Measurements from ENCODE around the gene TJP2. TPM values are rescaled to one million over a fixed set of nuclear protein-coding genes. Genes with fewer than 3 reads are reported as not detected.

Gene TJP2
- total RNA-seq, 1 donor from 2014 or later = 254 TPM

DNA sequence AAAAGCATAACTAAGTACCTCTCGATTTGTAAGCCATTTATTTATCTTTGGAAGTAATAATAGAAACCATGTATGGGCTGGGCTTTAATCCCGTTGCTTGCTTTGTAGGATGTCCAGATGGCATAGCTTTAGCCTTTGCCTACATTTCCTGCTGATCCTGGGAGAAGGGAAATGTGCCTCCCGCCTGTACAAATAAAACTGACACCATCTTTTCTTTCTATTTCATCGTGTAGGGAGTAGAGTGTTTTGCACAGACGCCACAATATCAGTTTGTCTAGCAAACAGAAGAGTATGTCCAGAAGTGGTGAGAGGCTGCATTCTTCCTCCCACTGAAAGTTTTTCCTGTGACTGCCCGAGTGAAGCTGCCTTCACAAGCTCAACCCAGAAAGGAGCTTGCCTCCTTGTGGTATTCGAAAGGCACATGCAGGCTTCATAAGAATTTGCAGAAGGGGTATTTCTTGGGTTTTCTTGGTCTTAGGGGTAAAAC, 24.7 kb upstream of the TJP2 start:
- TF ChIP-seq, protein P1, sequence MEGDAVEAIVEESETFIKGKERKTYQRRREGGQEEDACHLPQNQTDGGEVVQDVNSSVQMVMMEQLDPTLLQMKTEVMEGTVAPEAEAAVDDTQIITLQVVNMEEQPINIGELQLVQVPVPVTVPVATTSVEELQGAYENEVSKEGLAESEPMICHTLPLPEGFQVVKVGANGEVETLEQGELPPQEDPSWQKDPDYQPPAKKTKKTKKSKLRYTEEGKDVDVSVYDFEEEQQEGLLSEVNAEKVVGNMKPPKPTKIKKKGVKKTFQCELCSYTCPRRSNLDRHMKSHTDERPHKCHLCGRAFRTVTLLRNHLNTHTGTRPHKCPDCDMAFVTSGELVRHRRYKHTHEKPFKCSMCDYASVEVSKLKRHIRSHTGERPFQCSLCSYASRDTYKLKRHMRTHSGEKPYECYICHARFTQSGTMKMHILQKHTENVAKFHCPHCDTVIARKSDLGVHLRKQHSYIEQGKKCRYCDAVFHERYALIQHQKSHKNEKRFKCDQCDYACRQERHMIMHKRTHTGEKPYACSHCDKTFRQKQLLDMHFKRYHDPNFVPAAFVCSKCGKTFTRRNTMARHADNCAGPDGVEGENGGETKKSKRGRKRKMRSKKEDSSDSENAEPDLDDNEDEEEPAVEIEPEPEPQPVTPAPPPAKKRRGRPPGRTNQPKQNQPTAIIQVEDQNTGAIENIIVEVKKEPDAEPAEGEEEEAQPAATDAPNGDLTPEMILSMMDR (IDR thresholded peaks at IDR 0.05; ENCODE audit: unreplicated experiment) = no peak
- Mint-ChIP-seq H3K9me3 (ENCODE audit: low read depth) (no peaks in the 10 kb centered on the region), H3K4me1 (ENCODE audit: low read depth) (peaks cover 19% of the 10 kb centered on the region), H3K36me3 (ENCODE audit: insufficient read depth) (peaks cover 25% of the 10 kb centered on the region), H3K27me3 (no peaks in the 10 kb centered on the region), H3K27ac (peak overlapping the region; percentile 68), H3K4me3 (ENCODE audit: low read depth) (no peak overlapping the region)
- DNase-seq (ENCODE audit: low spot score, unreplicated experiment) = no peak

DNA sequence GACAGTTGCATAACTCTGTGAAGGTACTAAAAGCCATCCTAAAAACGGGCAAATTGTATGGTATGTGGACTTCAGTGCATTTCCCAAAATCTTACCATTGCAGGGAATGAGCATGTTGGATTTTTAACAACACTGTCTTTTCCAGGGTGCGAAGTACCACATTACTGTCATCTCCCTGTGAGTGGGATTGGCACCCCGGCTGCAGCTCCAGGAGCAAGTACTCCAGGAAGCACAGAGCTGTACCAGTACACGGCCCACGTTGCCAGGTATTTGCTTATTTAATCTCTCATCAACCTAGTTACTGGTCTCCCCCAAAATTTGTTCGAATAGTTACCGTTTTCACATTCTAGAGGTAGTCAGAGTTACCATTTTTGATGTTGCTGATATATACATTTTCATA, 22.6 kb upstream of the TJP2 start:
- Mint-ChIP-seq H3K27me3 (no peaks in the 10 kb centered on the region), H3K27ac (no peak overlapping the region), H3K9me3 (ENCODE audit: low read depth) (no peaks in the 10 kb centered on the region), H3K4me1 (ENCODE audit: low read depth) (peaks cover 25% of the 10 kb centered on the region), H3K4me3 (ENCODE audit: low read depth) (no peak overlapping the region), H3K36me3 (ENCODE audit: insufficient read depth) (peaks cover 28% of the 10 kb centered on the region)
- TF ChIP-seq, protein P1 (IDR thresholded peaks at IDR 0.05; ENCODE audit: unreplicated experiment) = no peak
- DNase-seq (ENCODE audit: low spot score, unreplicated experiment) = no peak

GRCh38 chr9:69153707-69154521, 20.2 kb upstream of the TJP2 start:
- peak overlapping the region; percentile 95 for H3K27ac Mint-ChIP-seq
- H3K27me3 Mint-ChIP-seq = no peaks in the 10 kb centered on the region
- DNase-seq (ENCODE audit: low spot score, unreplicated experiment) = no peak
- TF ChIP-seq, protein P1 (IDR thresholded peaks at IDR 0.05; ENCODE audit: unreplicated experiment) = no peak
- H3K4me1 Mint-ChIP-seq (ENCODE audit: low read depth) = peaks cover 21% of the 10 kb centered on the region
- H3K36me3 Mint-ChIP-seq (ENCODE audit: insufficient read depth) = peaks cover 39% of the 10 kb centered on the region
- no peaks in the 10 kb centered on the region for H3K9me3 Mint-ChIP-seq (ENCODE audit: low read depth)
- no peak overlapping the region for H3K4me3 Mint-ChIP-seq (ENCODE audit: low read depth)

DNA sequence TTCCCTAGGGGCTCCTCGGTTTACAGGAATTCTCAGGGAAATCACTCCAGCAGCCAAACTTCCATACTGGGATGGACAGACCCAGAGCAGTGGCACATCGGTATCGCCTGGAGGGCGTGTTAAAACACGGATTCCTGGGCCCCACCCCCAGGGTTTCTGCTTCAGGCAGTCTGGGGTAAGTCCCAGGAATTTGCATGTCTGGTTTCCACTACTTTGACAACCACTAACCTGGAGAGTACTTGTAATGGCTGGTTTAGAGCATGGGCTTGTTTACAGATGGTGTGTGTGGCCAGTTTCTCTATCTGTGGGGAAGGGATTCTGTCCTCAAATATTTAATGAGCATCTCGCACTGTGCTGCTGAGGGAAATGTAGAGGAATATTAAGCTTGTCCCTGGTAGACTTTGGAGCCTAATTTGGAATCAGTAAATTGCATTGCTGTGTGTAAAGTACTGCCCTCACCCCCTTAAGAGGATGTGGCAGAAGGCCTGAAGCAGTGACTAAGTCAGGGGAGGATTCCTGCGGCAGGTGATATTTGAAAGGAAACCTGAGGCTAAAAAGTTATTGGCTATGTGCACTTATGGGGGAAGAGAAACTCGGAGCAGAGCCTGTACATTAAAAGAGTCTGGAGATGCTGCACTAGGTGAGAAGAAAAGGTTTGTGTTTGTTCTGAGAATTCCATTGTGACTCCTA, 18.6 kb upstream of the TJP2 start:
- peaks cover 15% of the 10 kb centered on the region for H3K4me1 Mint-ChIP-seq (ENCODE audit: low read depth)
- no peak for DNase-seq (ENCODE audit: low spot score, unreplicated experiment)
- TF ChIP-seq, protein P1 (IDR thresholded peaks at IDR 0.05; ENCODE audit: unreplicated experiment) = no peak
- H3K27ac Mint-ChIP-seq = peak overlapping the region; percentile 21
- no peak overlapping the region for H3K4me3 Mint-ChIP-seq (ENCODE audit: low read depth)
- H3K27me3 Mint-ChIP-seq = no peaks in the 10 kb centered on the region
- H3K36me3 Mint-ChIP-seq (ENCODE audit: insufficient read depth) = peaks cover 45% of the 10 kb centered on the region
- no peaks in the 10 kb centered on the region for H3K9me3 Mint-ChIP-seq (ENCODE audit: low read depth)

DNA sequence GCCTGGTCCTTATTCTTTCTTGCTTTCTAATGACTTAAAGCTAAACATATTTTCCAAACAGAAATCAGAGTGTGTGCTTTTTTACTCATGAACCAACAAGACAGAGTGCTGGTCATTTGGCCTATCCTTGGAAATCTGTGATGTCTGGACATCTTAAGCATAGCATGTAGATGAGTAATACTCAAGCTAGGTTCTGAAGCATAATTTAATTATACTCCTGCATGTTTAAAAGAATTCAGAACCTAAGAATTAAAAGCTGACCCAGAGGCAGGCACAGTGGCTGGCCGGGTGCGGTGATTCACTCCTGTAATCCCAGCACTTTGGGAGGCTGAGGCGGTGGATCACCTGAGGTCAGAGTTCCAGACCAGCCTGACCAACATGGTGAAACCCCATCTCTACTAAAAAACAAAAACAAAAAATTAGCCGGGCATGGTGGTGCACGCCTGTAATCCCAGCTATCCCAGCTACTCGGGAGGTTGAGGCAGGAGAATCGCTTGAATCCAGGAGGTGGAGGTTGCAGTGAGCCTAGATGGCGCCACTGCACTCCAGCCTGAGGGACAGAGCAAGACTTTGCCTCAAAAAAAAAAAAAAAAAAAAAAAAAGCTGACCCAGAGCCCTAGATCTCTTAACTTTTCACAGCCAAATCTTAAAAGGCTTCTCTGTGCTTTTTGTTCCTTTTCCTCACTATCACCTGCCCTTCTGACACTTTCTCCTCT, 16.2 kb upstream of the TJP2 start:
- Mint-ChIP-seq H3K36me3 (ENCODE audit: insufficient read depth) (peaks cover 41% of the 10 kb centered on the region), H3K4me1 (ENCODE audit: low read depth) (peaks cover 12% of the 10 kb centered on the region), H3K27me3 (no peaks in the 10 kb centered on the region), H3K9me3 (ENCODE audit: low read depth) (no peaks in the 10 kb centered on the region), H3K27ac (no peak overlapping the region), H3K4me3 (ENCODE audit: low read depth) (no peak overlapping the region)
- TF ChIP-seq, protein P1 (IDR thresholded peaks at IDR 0.05; ENCODE audit: unreplicated experiment) = peak; percentile 15
- no peak for DNase-seq (ENCODE audit: low spot score, unreplicated experiment)

Data from progenitor cell of endocrine pancreas (in vitro differentiated cells).